Testis (tissue), 2 donors: Measurements from ENCODE around the gene FXYD2.

ENCODE experiments used
- POLR2A ChIP-seq: fragments of 450-650 bp; IDR thresholded peaks from one replicate; pipeline ENCODE4 v1.6.1; 2017; ENCODE audit warnings: antibody characterized with exemption, mild to moderate bottlenecking, moderate library complexity
- TF ChIP-seq, protein P1 (sequence below), 3 experiments: fragments of 450-650 bp in 2 of 3; fragments of 200-600 bp in 1 of 3; sonication (generic) in 1 of 3; IDR thresholded peaks; one replicate each; pipeline ENCODE4 v1.5.1; 2016 to 2019; ENCODE audit warnings: antibody characterized with exemption in 3 of 3, mild to moderate bottlenecking in 2 of 3, moderate library complexity in 1 of 3

DNA sequence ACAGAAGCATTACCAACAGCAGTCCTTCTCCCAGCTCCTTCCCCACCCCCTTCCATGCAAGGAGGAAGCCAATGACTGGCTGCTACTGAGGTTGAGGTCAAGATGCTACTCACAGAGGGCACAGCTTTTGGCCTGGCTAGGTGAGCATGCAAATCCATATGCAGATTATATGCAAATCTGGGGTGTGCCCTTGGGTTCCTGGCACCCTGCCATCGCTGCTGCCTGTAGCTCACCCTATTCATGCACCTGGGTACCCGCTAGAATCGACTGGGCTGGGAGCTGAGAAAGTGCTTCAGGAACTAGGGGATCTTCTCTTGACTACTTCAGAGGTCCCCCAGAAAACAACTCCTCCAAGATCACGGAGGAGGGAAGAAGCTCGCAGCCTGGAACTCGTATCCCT, 31.6 kb downstream of the FXYD2 start:
- TF ChIP-seq, protein P1, sequence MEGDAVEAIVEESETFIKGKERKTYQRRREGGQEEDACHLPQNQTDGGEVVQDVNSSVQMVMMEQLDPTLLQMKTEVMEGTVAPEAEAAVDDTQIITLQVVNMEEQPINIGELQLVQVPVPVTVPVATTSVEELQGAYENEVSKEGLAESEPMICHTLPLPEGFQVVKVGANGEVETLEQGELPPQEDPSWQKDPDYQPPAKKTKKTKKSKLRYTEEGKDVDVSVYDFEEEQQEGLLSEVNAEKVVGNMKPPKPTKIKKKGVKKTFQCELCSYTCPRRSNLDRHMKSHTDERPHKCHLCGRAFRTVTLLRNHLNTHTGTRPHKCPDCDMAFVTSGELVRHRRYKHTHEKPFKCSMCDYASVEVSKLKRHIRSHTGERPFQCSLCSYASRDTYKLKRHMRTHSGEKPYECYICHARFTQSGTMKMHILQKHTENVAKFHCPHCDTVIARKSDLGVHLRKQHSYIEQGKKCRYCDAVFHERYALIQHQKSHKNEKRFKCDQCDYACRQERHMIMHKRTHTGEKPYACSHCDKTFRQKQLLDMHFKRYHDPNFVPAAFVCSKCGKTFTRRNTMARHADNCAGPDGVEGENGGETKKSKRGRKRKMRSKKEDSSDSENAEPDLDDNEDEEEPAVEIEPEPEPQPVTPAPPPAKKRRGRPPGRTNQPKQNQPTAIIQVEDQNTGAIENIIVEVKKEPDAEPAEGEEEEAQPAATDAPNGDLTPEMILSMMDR (IDR thresholded peaks at IDR 0.05): no peak
- TF ChIP-seq POLR2A: no peak
